Tibial artery (tissue), 4 donors: ENCODE measurements around the gene MRPL49.
A peak's percentile ranks its signal among the peaks of the same experiment; 100 is the strongest.

Experiments
- DNase-seq, 2 donors: peaks; one replicate each; pipeline ENCODE4 v3.0.0-alpha.2; 2019
- H3K27ac ChIP-seq, 2 donors: fragments of 200-600 bp; sonication (generic) in 1 of 2; 1 replicate in 1 of 2; 2 replicates in 1 of 2; pipeline ENCODE4 v1.5.1; 2018 to 2019; ENCODE audit warnings: mild to moderate bottlenecking in 1 of 2
- H3K27me3 ChIP-seq, 2 donors: fragments of 200-600 bp; sonication (generic) in 1 of 2; one replicate each; pipeline versions ENCODE4 v1.5.1 to v1.6.0; 2016 to 2019
- H3K36me3 ChIP-seq, 3 donors: fragments of 200-600 bp; sonication (generic) in 2 of 3; one replicate each; pipeline ENCODE4 v1.5.1; 2016 to 2019; ENCODE audit warnings: mild to moderate bottlenecking in 2 of 3
- H3K4me1 ChIP-seq, 4 donors: fragments of 200-600 bp; sonication (generic) in 2 of 4; 1 replicate in 3 of 4; 2 replicates in 1 of 4; pipeline ENCODE4 v1.5.1; 2016 to 2019
- H3K4me3 ChIP-seq, 2 donors: fragments of 200-600 bp; sonication (generic) in 1 of 2; 1 replicate in 1 of 2; 2 replicates in 1 of 2; pipeline ENCODE4 v1.5.1; 2018 to 2019; ENCODE audit warnings: mild to moderate bottlenecking in 2 of 2
- H3K9me3 ChIP-seq, 3 donors: fragments of 200-600 bp; sonication (generic) in 1 of 3; one replicate each; pipeline ENCODE4 v1.5.1; 2016 to 2019
- CTCF ChIP-seq, 2 experiments: fragments of 200-600 bp in 1 of 2; fragments of 450-650 bp in 1 of 2; IDR thresholded peaks; one replicate each; pipeline ENCODE4 v1.5.1; 2017 to 2019; ENCODE audit warnings: antibody characterized with exemption in 2 of 2, mild to moderate bottlenecking in 1 of 2, moderate library complexity in 1 of 2
- intact Hi-C: fragments of 100-400 bp; cut with DNase I; formaldehyde crosslinking; loops from one replicate; pipeline ENCODE4 v1.15.0; 2023; ENCODE audit warnings: low total_unique reads

Gene MRPL49

GRCh38 chr11:65121865-65122696, at the start of gene MRPL49, which contains the start of gene FAU:
Gene MRPL49, plus strand, starts transcription at chr11:65122321. Its CDS starts 26 bp downstream, at chr11:65122347.
Gene FAU, minus strand, starts transcription at chr11:65122134. Its CDS starts 321 bp downstream, at chr11:65121813.
- H3K36me3 ChIP-seq, result peaks cover 43 to 70% (median 58%) of the 10 kb centered on the region in 3 donors
- DNase-seq, result peak; percentile 98 to 99

GRCh38 chr11:65072631-65072966, 49.5 kb upstream of the MRPL49 start:
- peaks cover 0 to 3% of the 10 kb centered on the region in 2 donors for H3K27me3 ChIP-seq
- H3K4me3 ChIP-seq, result no peak overlapping the region
- no peaks in the 10 kb centered on the region for H3K9me3 ChIP-seq
- intact Hi-C loops, result no loop called here
- H3K27ac ChIP-seq, result no peak overlapping the region
- H3K36me3 ChIP-seq, result no peaks in the 10 kb centered on the region
- H3K4me1 ChIP-seq, result no peaks in the 10 kb centered on the region
- no peak for DNase-seq
- TF ChIP-seq CTCF (IDR thresholded peaks at IDR 0.05), result no peak

More at GRCh38 chr11:65121865-65122696, at the start of gene MRPL49, which contains the start of gene FAU:
- intact Hi-C loops, result no loop called here
- Histone ChIP-seq H3K27ac (peak within 1 kb of the TSS; percentile 89 to 95), H3K9me3 (no peaks in the 10 kb centered on the region), H3K27me3 (no peaks in the 10 kb centered on the region), H3K4me3 (peak within 1 kb of the TSS; percentile 68 to 92), H3K4me1 (peaks cover 9 to 24% (median 19%) of the 10 kb centered on the region in 4 donors)
- TF ChIP-seq CTCF (IDR thresholded peaks at IDR 0.05), result no peak

GRCh38 chr11:65077451-65077850, 44.7 kb upstream of the MRPL49 start:
- TF ChIP-seq CTCF (IDR thresholded peaks at IDR 0.05), result no peak
- Histone ChIP-seq H3K9me3 (no peaks in the 10 kb centered on the region), H3K4me3 (no peak overlapping the region), H3K27me3 (no peaks in the 10 kb centered on the region), H3K27ac (no peak overlapping the region), H3K4me1 (no peaks in the 10 kb centered on the region), H3K36me3 (no peaks in the 10 kb centered on the region)
- no peak for DNase-seq
- intact Hi-C loops, result no loop called here

GRCh38 chr11:65078151-65078550, 44.0 kb upstream of the MRPL49 start:
- H3K9me3 ChIP-seq, result no peaks in the 10 kb centered on the region
- no peak overlapping the region for H3K4me3 ChIP-seq
- intact Hi-C loops, result no loop called here
- no peaks in the 10 kb centered on the region for H3K36me3 ChIP-seq
- H3K4me1 ChIP-seq, result peaks cover 0 to under 1% (median 0%) of the 10 kb centered on the region in 4 donors
- no peaks in the 10 kb centered on the region for H3K27me3 ChIP-seq
- peak; percentile 24 to 27 for TF ChIP-seq CTCF (IDR thresholded peaks at IDR 0.05)
- H3K27ac ChIP-seq, result no peak overlapping the region
- no peak for DNase-seq

GRCh38 chr11:65078786-65079342, 43.3 kb upstream of the MRPL49 start:
- no peaks in the 10 kb centered on the region for H3K9me3 ChIP-seq
- H3K27me3 ChIP-seq, result no peaks in the 10 kb centered on the region
- H3K36me3 ChIP-seq, result no peaks in the 10 kb centered on the region
- H3K27ac ChIP-seq, result no peak overlapping the region
- H3K4me1 ChIP-seq, result peaks cover 0 to 7% (median 6%) of the 10 kb centered on the region in 4 donors
- TF ChIP-seq CTCF (IDR thresholded peaks at IDR 0.05), result no peak
- intact Hi-C loops, result no loop called here
- DNase-seq, result no peak
- H3K4me3 ChIP-seq, result no peak overlapping the region
